Measurements from ENCODE around the gene FAM98C.
"Not testable (repeated sequence)": the region's sequence is repeated elsewhere in the genome, so short reads cannot be mapped to it uniquely, and the experiment has no call there.

The FAM98C gene

DNA sequence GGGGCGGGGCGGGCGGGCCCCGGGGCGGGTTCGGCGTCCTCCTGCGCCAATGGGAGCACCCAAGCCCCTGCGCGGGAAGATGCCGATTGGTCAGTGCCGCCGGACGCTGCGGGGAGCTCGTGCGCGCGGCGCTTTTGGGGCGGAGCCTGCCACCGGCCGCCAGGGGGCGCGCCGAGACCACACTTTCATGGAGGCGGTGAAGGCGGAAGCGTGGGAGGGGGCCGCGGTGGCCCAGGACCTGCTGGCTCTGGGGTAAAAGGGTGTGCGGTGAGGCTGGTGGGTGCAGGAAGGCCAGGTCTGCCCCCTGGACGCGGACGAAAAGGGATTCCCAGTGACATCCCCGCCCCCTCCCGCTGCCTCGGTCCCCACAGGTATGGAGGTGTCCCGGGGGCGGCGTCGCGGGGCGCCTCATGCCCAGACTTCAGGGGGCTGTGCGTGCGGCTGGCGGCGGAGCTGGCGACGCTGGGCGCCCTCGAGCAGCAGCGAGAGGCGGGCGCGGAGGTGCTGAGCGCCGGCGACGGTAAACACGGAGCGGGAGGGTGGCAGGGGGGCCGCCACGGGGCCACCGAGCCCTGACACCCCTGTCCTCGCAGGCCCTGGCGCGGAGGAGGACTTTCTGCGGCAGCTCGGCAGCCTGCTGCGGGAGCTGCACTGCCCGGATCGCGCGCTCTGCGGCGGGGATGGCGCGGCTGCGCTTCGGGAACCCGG, at the start of gene FAM98C:
TSS of gene FAM98C (plus strand) at position 127 of the 708 bp plus-strand sequence. CDS start at position 188, 61 bp downstream.
- Histone ChIP-seq H3K27ac (ENCODE audit: low read depth, low read length) (no peak within 1 kb of the TSS), H3K27me3 (ENCODE audit: insufficient read depth, low read length) (no peaks in the 10 kb centered on the region), H3K79me2 (ENCODE audit: control insufficient read depth, insufficient read depth, low read length, unreplicated experiment) (no peaks in the 10 kb centered on the region), H3K36me3 (ENCODE audit: insufficient read depth, low read length) (no peaks in the 10 kb centered on the region), H3K4me3 (ENCODE audit: low read depth, low read length) (peak within 1 kb of the TSS; percentile 82), H3K4me1 (ENCODE audit: control insufficient read depth, insufficient read depth, low read length, unreplicated experiment) (no peaks in the 10 kb centered on the region), H2AFZ (ENCODE audit: low read length, unreplicated experiment) (peak within 1 kb of the TSS; percentile 85)

DNA sequence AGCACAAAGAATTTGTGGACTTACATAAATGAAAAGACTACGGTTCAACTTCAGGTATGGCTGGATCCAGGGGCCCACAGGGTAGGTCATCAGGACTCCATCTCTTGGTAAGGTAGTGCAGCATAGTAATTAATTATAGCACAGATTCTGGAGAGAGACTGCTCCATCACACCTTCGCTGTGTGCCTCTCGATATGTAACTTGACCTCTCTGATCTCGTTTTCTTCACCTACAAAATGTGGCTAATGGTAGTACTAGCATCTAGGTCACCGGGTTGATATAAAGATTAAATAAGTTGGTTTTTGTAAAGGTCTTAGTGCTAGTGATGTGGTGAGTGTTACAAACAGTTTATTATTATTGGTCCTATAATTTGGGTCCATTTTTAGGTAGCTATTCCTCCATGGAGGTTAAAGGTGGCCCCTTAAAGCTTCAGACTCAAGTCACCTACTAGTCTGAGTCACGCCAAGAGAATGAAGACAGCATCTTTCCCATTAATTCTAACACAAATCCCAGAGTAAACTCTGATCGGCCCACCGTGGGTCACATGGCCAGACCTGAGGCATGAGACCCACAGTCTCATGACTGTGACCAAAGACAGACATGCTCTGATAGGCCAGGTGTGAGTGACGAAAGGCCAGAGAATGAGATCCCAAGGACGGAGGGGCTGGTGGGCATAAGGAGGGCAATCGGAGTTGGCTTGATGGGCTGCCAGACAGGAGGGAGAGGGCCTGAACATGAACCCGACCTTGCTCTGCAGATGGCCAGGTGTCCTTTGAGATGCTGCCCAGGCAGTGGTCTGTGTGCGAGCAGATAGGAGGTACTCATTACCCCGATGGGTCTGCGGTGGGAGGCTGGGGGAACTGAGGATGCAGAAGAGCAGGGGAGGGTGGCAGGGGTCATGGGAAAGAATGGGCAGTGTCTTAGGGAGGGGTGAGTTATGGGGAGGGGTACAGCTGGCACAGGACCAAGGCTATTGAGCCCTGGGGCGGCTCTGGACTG, 46.9 kb upstream of the FAM98C start:
- H3K27ac ChIP-seq (ENCODE audit: low read depth, low read length), result no peak overlapping the region
- H3K79me2 ChIP-seq (ENCODE audit: control insufficient read depth, insufficient read depth, low read length, unreplicated experiment), result no peaks in the 10 kb centered on the region
- H3K27me3 ChIP-seq (ENCODE audit: insufficient read depth, low read length), result peaks cover 33% of the 10 kb centered on the region

DNA sequence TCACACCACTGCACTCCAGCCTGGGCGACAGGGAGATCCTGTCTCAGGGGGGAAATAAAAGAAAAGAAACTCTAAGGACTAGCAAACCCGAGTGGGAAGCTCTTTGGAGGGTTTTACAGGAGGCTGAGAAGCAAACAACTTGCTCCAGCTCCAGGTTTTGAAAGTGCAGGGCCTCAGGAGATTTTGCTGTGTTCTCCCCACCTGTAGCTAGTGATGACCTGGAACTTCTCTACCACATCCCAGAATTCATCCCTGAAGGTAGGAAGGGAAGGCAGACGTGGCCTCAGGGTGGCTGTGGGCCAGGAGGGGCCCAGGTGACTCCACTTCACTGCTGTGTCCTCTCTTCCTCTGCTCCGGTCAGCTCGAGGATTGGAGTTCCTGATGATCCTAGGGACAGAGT, 44.8 kb upstream of the FAM98C start:
- Histone ChIP-seq H3K27me3 (ENCODE audit: insufficient read depth, low read length) (peaks cover 36% of the 10 kb centered on the region), H3K4me3 (ENCODE audit: low read depth, low read length) (no peak overlapping the region), H3K79me2 (ENCODE audit: control insufficient read depth, insufficient read depth, low read length, unreplicated experiment) (no peaks in the 10 kb centered on the region), H2AFZ (ENCODE audit: low read length, unreplicated experiment) (no peak overlapping the region), H3K4me1 (ENCODE audit: control insufficient read depth, insufficient read depth, low read length, unreplicated experiment) (no peaks in the 10 kb centered on the region), H3K27ac (ENCODE audit: low read depth, low read length) (no peak overlapping the region), H3K36me3 (ENCODE audit: insufficient read depth, low read length) (no peaks in the 10 kb centered on the region)

More for the DNA sequence above, 46.9 kb upstream of the FAM98C start:
- H3K4me3 ChIP-seq (ENCODE audit: low read depth, low read length), result no peak overlapping the region
- no peak overlapping the region for H2AFZ ChIP-seq (ENCODE audit: low read length, unreplicated experiment)
- no peaks in the 10 kb centered on the region for H3K4me1 ChIP-seq (ENCODE audit: control insufficient read depth, insufficient read depth, low read length, unreplicated experiment)
- H3K36me3 ChIP-seq (ENCODE audit: insufficient read depth, low read length), result no peaks in the 10 kb centered on the region

DNA sequence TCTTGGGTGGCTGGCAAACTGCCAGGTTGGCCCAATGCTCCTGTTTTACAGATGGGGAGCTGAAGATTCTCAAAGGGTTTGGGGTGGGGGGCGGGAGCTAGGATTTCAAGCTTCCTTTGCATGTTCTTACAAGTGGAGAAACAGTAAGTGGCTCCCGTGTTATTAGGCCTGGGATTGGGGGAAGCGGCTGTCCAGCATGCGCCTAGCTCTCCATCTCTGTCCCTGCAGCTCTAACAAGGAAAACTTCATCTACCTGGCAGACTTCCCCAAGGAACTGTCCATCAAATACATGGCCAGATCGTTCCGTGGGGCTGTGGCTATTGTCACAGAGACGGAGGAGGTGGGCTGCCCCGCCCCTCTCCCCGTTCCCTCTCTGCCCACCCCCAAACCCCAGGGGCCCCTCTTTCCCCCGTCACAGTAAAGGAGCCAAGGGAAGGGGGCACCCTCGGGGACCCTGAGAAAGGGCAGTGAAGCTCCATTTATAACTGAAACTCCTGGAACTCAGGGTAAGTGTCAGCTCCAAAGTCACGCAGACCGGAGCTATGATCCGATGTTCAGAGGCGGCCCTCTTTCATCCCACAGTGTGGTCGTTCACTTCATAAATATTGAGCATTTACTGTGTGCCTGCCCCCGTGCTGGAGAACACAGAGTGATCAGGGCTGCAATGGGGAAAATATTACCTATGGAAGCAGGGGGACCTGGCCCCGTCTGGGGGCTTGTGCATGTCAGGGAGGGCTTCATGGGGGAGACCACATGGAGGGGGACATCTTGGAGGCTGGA, 43.5 kb upstream of the FAM98C start:
- no peaks in the 10 kb centered on the region for H3K79me2 ChIP-seq (ENCODE audit: control insufficient read depth, insufficient read depth, low read length, unreplicated experiment)
- no peaks in the 10 kb centered on the region for H3K4me1 ChIP-seq (ENCODE audit: control insufficient read depth, insufficient read depth, low read length, unreplicated experiment)
- H3K27ac ChIP-seq (ENCODE audit: low read depth, low read length), result no peak overlapping the region
- H3K4me3 ChIP-seq (ENCODE audit: low read depth, low read length), result no peak overlapping the region
- H3K36me3 ChIP-seq (ENCODE audit: insufficient read depth, low read length), result no peaks in the 10 kb centered on the region
- H2AFZ ChIP-seq (ENCODE audit: low read length, unreplicated experiment), result no peak overlapping the region
- H3K27me3 ChIP-seq (ENCODE audit: insufficient read depth, low read length), result peaks cover 36% of the 10 kb centered on the region

DNA sequence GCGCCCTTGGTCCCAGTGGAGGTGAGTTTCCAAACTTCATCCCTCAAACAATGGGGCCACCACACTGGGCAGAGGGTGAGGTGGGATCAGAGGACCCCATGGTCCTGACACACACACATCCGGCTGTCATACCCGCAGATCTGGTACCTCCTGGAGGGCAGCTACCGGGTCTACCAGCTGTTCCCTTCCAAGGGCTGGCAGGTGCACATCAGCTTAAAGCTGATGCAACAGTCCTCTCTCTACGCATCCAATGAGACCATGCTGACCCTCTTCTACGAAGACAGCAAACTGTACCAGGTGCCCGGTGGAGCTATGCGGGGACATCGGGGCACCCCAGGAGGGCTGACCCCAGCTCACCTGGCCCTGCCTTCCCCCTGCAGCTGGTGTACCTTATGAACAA, 42.5 kb upstream of the FAM98C start:
- Histone ChIP-seq H3K79me2 (ENCODE audit: control insufficient read depth, insufficient read depth, low read length, unreplicated experiment) (no peaks in the 10 kb centered on the region), H3K36me3 (ENCODE audit: insufficient read depth, low read length) (no peaks in the 10 kb centered on the region), H3K4me1 (ENCODE audit: control insufficient read depth, insufficient read depth, low read length, unreplicated experiment) (no peaks in the 10 kb centered on the region), H3K4me3 (ENCODE audit: low read depth, low read length) (no peak overlapping the region), H3K27ac (ENCODE audit: low read depth, low read length) (no peak overlapping the region), H3K27me3 (ENCODE audit: insufficient read depth, low read length) (peaks cover 36% of the 10 kb centered on the region), H2AFZ (ENCODE audit: low read length, unreplicated experiment) (no peak overlapping the region)

DNA sequence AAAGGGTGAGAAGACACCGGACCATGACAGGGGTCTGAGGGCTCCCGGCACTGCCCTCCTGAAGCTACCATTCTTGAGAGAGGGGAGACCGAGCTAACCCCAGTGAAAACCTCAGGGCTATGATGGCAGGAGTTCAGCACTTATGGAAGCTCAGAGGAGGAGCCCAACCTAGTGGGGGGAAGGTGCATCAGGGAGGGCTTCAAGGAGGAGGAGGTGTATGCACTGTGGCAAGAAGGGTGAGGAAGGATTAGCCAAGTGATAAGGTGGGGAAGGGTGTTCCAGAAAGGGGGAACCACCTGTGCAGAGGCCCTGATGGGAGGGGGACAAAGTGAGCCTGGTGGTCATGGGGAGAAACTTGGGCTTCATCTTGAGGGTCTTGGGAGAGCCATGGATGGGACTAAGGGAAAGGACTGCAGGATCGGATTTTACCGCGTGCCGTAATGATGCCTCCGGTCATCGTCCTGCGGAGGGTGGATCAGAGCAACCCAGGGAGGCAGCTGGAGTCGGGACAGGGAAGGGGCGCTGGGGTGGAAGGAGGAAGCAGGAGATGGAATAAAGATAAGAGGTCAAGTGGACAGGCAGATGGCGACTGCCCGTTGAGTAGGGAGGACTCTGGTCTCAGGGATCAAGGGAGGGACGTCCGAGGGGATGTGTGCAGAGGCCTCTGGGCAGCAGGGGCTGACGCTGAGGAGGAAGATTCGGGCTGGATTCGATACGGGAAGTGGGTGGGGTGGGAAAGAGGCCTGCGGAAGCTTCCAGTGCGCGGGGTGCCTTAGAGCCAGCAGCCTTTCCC, 41.9 kb upstream of the FAM98C start:
- Histone ChIP-seq H3K4me1 (ENCODE audit: control insufficient read depth, insufficient read depth, low read length, unreplicated experiment) (no peaks in the 10 kb centered on the region), H3K27ac (ENCODE audit: low read depth, low read length) (no peak overlapping the region), H3K27me3 (ENCODE audit: insufficient read depth, low read length) (peaks cover 32% of the 10 kb centered on the region), H3K79me2 (ENCODE audit: control insufficient read depth, insufficient read depth, low read length, unreplicated experiment) (no peaks in the 10 kb centered on the region), H3K36me3 (ENCODE audit: insufficient read depth, low read length) (no peaks in the 10 kb centered on the region), H3K4me3 (ENCODE audit: low read depth, low read length) (peak overlapping the region; percentile 82), H2AFZ (ENCODE audit: low read length, unreplicated experiment) (no peak overlapping the region)

DNA sequence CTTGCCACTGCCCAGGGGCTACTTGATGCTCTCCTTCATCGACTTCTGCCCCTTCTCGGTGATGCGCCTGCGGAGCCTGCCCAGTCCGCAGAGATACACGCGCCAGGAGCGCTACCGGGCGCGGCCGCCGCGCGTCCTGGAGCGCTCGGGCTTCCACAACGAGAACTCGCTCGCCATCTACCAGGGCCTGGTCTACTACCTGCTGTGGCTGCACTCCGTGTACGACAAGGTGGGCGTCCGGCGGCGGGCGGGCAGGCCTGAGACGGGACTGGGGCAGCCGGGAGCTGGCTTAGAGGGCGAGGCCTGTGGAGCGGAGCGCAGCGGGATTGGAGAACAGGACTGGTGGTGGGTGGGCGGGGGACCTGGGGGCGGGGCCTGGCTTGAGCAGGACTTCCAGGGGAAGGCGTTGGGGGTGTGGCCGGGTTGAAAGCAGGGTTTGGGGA, 41.2 kb upstream of the FAM98C start:
- Histone ChIP-seq H2AFZ (ENCODE audit: low read length, unreplicated experiment) (no peak overlapping the region), H3K27ac (ENCODE audit: low read depth, low read length) (no peak overlapping the region), H3K27me3 (ENCODE audit: insufficient read depth, low read length) (peaks cover 31% of the 10 kb centered on the region), H3K4me1 (ENCODE audit: control insufficient read depth, insufficient read depth, low read length, unreplicated experiment) (no peaks in the 10 kb centered on the region), H3K36me3 (ENCODE audit: insufficient read depth, low read length) (no peaks in the 10 kb centered on the region), H3K79me2 (ENCODE audit: control insufficient read depth, insufficient read depth, low read length, unreplicated experiment) (no peaks in the 10 kb centered on the region), H3K4me3 (ENCODE audit: low read depth, low read length) (peak overlapping the region; percentile 82)

DNA sequence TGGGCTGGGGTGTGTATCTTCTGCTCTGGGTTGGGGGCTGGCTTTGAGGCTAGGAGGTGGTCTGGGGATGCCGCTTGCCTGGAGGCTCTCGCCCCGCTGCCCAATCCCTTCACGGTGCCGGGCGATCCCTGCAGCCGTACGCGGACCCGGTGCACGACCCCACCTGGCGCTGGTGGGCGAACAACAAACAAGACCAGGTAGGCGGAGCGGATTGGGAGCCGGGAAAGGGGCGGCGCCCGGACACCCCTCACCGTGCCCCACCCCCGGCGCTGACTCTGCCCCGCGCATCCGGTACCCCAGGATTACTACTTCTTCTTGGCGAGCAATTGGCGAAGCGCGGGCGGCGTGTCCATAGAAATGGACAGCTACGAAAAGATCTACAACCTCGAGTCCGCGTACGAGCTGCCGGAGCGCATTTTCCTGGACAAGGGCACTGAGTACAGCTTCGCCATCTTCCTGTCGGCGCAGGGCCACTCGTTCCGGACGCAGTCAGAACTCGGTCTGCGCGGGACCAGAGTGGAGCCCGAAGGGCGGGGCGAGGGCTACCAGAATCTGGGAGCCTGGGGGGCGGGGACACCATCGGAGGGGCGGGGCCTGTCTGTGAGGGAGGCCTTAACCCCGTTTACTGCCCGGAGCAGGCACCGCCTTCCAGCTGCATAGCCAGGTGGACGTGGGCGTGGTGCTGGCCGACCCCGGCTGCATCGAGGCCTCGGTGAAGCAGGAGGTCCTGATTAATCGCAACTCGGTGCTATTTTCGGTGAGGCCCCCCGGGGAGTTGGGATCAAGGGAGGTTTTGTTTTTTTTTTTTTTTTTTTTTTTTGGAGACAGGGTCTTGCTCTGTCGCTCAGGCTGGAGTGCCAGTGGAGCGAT, 40.6 kb upstream of the FAM98C start:
- Histone ChIP-seq H3K4me3 (ENCODE audit: low read depth, low read length) (peak overlapping the region; percentile 82), H3K4me1 (ENCODE audit: control insufficient read depth, insufficient read depth, low read length, unreplicated experiment) (no peaks in the 10 kb centered on the region), H3K27me3 (ENCODE audit: insufficient read depth, low read length) (peaks cover 31% of the 10 kb centered on the region), H3K79me2 (ENCODE audit: control insufficient read depth, insufficient read depth, low read length, unreplicated experiment) (no peaks in the 10 kb centered on the region), H2AFZ (ENCODE audit: low read length, unreplicated experiment) (no peak overlapping the region), H3K27ac (ENCODE audit: low read depth, low read length) (no peak overlapping the region), H3K36me3 (ENCODE audit: insufficient read depth, low read length) (no peaks in the 10 kb centered on the region)

DNA sequence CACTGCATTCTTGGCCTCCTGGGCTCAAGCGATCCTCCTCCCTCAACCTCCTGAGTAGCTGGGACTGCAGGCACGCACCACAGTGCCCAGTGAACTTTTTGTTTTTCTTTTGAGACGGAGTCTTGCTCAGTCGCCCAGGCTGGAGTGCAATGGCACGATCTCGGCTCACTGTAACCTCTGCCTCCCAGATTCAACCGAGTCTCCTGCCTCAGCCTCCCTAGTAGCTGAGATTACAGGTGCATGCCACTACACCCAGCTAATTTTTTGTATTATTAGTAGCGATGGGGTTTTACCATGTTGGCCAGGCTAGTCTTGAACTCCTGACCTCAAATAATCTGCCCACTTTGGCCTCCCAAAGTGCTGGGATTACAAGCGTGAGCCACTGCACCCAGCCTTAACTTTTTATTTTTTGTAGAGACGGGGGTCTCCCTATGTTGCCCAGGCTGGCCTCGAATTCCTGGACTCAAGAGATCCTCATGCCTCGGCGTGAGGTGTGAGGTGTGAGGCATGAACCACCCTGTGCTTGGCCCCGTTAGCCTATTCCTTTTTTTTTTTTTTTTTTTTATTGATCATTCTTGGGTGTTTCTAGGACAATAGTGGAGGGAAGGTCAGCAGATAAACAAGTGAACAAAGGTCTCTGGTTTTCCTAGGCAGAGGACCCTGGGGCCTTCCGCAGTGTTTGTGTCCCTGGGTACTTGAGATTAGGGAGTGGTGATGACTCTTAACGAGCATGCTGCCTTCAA, 39.8 kb upstream of the FAM98C start:
- not testable (repeated sequence) for H3K27ac ChIP-seq (ENCODE audit: low read depth, low read length); H3K36me3 ChIP-seq (ENCODE audit: insufficient read depth, low read length); H3K79me2 ChIP-seq (ENCODE audit: control insufficient read depth, insufficient read depth, low read length, unreplicated experiment); H2AFZ ChIP-seq (ENCODE audit: low read length, unreplicated experiment); H3K4me1 ChIP-seq (ENCODE audit: control insufficient read depth, insufficient read depth, low read length, unreplicated experiment); H3K4me3 ChIP-seq (ENCODE audit: low read depth, low read length)
- peaks cover 29% of the 10 kb centered on the region for H3K27me3 ChIP-seq (ENCODE audit: insufficient read depth, low read length)

Measured in ACC112 (cell line).